ENCODE data around the gene SHISA8.

DNA sequence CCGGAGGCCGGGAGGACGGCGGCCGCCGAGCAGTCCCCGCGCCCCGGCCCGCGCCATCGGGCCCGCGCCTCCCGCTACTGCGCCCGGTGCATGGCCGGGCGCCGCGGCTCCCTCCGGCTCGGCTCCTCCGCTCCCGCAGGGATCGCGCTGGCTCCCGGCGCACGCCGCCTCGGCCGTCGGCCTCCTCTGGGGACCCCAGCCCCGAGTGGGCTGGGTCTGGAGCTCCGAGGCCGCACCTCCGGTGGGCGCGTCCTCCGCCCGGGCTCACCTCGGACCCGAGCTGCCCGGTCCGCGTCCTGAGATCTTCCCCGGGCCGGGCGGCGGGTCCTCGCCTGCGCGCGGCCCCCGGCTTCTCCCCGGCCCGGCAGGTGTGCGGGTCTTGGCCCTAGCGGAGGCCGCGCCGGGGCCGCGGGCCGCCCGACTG, 251 bp downstream of the SHISA8 start:
- TF ChIP-seq, protein P1, sequence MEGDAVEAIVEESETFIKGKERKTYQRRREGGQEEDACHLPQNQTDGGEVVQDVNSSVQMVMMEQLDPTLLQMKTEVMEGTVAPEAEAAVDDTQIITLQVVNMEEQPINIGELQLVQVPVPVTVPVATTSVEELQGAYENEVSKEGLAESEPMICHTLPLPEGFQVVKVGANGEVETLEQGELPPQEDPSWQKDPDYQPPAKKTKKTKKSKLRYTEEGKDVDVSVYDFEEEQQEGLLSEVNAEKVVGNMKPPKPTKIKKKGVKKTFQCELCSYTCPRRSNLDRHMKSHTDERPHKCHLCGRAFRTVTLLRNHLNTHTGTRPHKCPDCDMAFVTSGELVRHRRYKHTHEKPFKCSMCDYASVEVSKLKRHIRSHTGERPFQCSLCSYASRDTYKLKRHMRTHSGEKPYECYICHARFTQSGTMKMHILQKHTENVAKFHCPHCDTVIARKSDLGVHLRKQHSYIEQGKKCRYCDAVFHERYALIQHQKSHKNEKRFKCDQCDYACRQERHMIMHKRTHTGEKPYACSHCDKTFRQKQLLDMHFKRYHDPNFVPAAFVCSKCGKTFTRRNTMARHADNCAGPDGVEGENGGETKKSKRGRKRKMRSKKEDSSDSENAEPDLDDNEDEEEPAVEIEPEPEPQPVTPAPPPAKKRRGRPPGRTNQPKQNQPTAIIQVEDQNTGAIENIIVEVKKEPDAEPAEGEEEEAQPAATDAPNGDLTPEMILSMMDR (IDR thresholded peaks at IDR 0.05; ENCODE audit: insufficient read depth, low read length, poor library complexity, severe bottlenecking): no peak
- TF ChIP-seq EZH2phosphoT487 (conservative IDR thresholded peaks at IDR 0.05; ENCODE audit: low read length): no peak

Measured in SU-DHL-6 (cell line).